Naive thymus-derived CD8-positive, alpha-beta T cell (primary cell): Measurements from ENCODE around the gene TMPRSS3. TPM values are rescaled to one million over a fixed set of nuclear protein-coding genes. Genes with fewer than 3 reads are reported as not detected.

Experiments used
- ATAC-seq, 2 donors: fragments of 150-1000 bp; cut with Tn5 transposase in 1 of 2; sonication (Bioruptor Pico), chemical (Tn5 transposase) in 1 of 2; 1 replicate in 1 of 2; 2 replicates in 1 of 2; pipeline ENCODE4 v1.10.0; 2021; ENCODE audit warnings: mild to moderate bottlenecking in 2 of 2, moderate library complexity in 2 of 2
- POLR2A ChIA-PET: fragments of 350-600 bp; sonication (Branson Sonifier 250); formaldehyde crosslinking; loops from one replicate; lab custom pipeline; 2021; ENCODE audit warnings: antibody characterized with exemption; lab: Charles Lee
- DNase-seq, 10 donors: peaks; one replicate each; pipeline versions ENCODE4 v3.0.0 to v3.0.0-alpha.2; 2020 to 2022
- H3K27ac Mint-ChIP-seq, 10 donors: one replicate each; pipeline ENCODE4 v1.8.0; 2020 to 2022; ENCODE audit warnings: mild to moderate bottlenecking in 10 of 10, mixed read lengths in 10 of 10, moderate library complexity in 4 of 10, inconsistent platforms in 1 of 10
- H3K27me3 Mint-ChIP-seq, 5 donors: one replicate each; pipeline ENCODE4 v1.8.0; 2021 to 2022; ENCODE audit warnings: mixed read lengths in 5 of 5
- H3K36me3 Mint-ChIP-seq, 3 donors: one replicate each; pipeline ENCODE4 v1.8.0; 2020 to 2022; ENCODE audit warnings: mixed read lengths in 3 of 3, mild to moderate bottlenecking in 2 of 3, inconsistent platforms in 1 of 3
- H3K4me1 Mint-ChIP-seq, 4 donors: one replicate each; pipeline ENCODE4 v1.8.0; 2021 to 2022; ENCODE audit warnings: mixed read lengths in 4 of 4
- H3K4me3 Mint-ChIP-seq, 10 donors: one replicate each; pipeline ENCODE4 v1.8.0; 2020 to 2022; ENCODE audit warnings: mild to moderate bottlenecking in 10 of 10, mixed read lengths in 10 of 10, moderate library complexity in 6 of 10, inconsistent platforms in 1 of 10
- H3K9me3 Mint-ChIP-seq, 9 donors: one replicate each; pipeline ENCODE4 v1.8.0; 2020 to 2022; ENCODE audit warnings: mixed read lengths in 9 of 9, mild to moderate bottlenecking in 3 of 9, inconsistent platforms in 1 of 9, moderate library complexity in 1 of 9
- polyA plus RNA-seq, 3 donors: library from polyadenylated mRNA; unstranded; fragments of 300-500 nt; fragmentation: Illumina TruSeq; gene quantifications; one replicate each; pipeline ENCODE4 v1.2.3, GENCODE V29; 2021
- total RNA-seq, 8 experiments: library from RNA in 2 of 8; stranded (reverse) in 2 of 8; gene quantifications; one replicate each; pipeline ENCODE4 v1.2.3 and lab custom pipeline; 2021 to 2026

The TMPRSS3 gene
- total and polyA plus RNA-seq, 5 experiments from 2014 or later, result 0.89 to 2.9 (median 1.8) TPM; not detected in 1

GRCh38 chr21:42378418-42378817 lies 17.4 kb downstream of the TMPRSS3 start:
- POLR2A ChIA-PET, result interaction anchor here (1.1 kb wide), 1 partner anchor 36 kb away, joined by 3 read pairs; no protein-coding TSS in a partner anchor
- H3K9me3 Mint-ChIP-seq, result peaks cover 0 to 15% (median 5%) of the 10 kb centered on the region in 9 donors
- H3K36me3 Mint-ChIP-seq, result peaks cover 0 to 9% (median 6%) of the 10 kb centered on the region in 3 donors
- peak overlapping the region in 1 of 10 donors; percentile 35 for H3K27ac Mint-ChIP-seq
- DNase-seq (no peak), ATAC-seq (no peak)
- no peak overlapping the region for H3K4me3 Mint-ChIP-seq
- peaks cover 10 to 18% (median 13%) of the 10 kb centered on the region in 4 donors for H3K4me1 Mint-ChIP-seq
- peaks cover 0 to 4% (median 2%) of the 10 kb centered on the region in 5 donors for H3K27me3 Mint-ChIP-seq

DNA sequence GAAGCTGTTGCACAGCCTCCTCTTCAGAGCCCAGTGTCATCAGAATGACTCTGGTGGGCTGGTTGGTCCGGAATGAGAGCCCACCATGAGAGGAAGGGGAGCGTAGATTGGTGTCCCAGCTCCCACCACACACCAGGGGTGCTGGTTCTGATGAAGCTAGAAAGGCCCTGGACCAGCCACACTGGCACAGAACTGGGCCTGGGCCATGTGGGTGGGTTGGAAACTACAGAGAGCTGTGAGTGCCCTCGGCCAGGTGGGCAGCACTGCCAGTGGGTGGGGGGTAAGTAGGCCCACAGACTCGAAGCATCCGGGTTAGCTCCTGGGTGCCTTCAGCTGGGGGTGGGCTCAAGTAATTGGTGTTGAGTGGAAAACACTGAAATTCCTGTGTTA lies 17.9 kb downstream of the TMPRSS3 start:
- ATAC-seq (no peak), DNase-seq (no peak)
- Mint-ChIP-seq H3K9me3 (peaks cover 0 to 15% (median 5%) of the 10 kb centered on the region in 9 donors), H3K27ac (peak overlapping the region in 2 of 10 donors; percentile 49 to 75), H3K4me3 (no peak overlapping the region), H3K36me3 (peaks cover 0 to 9% (median 6%) of the 10 kb centered on the region in 3 donors), H3K27me3 (peaks cover 0 to 4% (median 2%) of the 10 kb centered on the region in 5 donors), H3K4me1 (peaks cover 10 to 22% (median 17%) of the 10 kb centered on the region in 4 donors)
- POLR2A ChIA-PET, result no interaction called here

GRCh38 chr21:42377211-42377950 lies 18.5 kb downstream of the TMPRSS3 start:
- Mint-ChIP-seq H3K27me3 (peaks cover 0 to 4% (median 2%) of the 10 kb centered on the region in 5 donors), H3K27ac (peak overlapping the region in 4 of 10 donors; percentile 37 to 75 (median 58)), H3K4me1 (peaks cover 10 to 23% (median 18%) of the 10 kb centered on the region in 4 donors), H3K36me3 (peaks cover 0 to 9% (median 6%) of the 10 kb centered on the region in 3 donors), H3K9me3 (peaks cover 0 to 12% (median 2%) of the 10 kb centered on the region in 9 donors), H3K4me3 (no peak overlapping the region)
- DNase-seq (no peak), ATAC-seq (no peak)
- POLR2A ChIA-PET, result no interaction called here

GRCh38 chr21:42376338-42376982 lies 19.4 kb downstream of the TMPRSS3 start:
- DNase-seq, result no peak

GRCh38 chr21:42375966-42376337 lies 19.9 kb downstream of the TMPRSS3 start:
- POLR2A ChIA-PET, result no interaction called here
- peaks cover 0 to 4% (median 2%) of the 10 kb centered on the region in 5 donors for H3K27me3 Mint-ChIP-seq

More at GRCh38 chr21:42376338-42376982, 19.4 kb downstream of the TMPRSS3 start:
- Mint-ChIP-seq H3K27ac (peak overlapping the region in 1 of 10 donors; percentile 49), H3K9me3 (peaks cover 0 to 3% (median 0%) of the 10 kb centered on the region in 9 donors), H3K4me3 (no peak overlapping the region), H3K4me1 (peaks cover 8 to 27% (median 14%) of the 10 kb centered on the region in 4 donors), H3K36me3 (peaks cover 0 to 3% (median under 1%) of the 10 kb centered on the region in 3 donors), H3K27me3 (peaks cover 0 to 4% (median 2%) of the 10 kb centered on the region in 5 donors)
- POLR2A ChIA-PET, result interaction anchor here (0.5 kb wide), 1 partner anchor 22 kb away, joined by 4 read pairs; no protein-coding TSS in a partner anchor
- ATAC-seq, result no peak

GRCh38 chr21:42375506-42375905 lies 20.3 kb downstream of the TMPRSS3 start:
- H3K27ac Mint-ChIP-seq, result peak overlapping the region in 2 of 10 donors; percentile 34 to 59
- peaks cover 0 to 3% (median 0%) of the 10 kb centered on the region in 3 donors for H3K36me3 Mint-ChIP-seq
- peaks cover 0 to 4% (median 2%) of the 10 kb centered on the region in 5 donors for H3K27me3 Mint-ChIP-seq
- H3K4me1 Mint-ChIP-seq, result peaks cover 7 to 35% (median 13%) of the 10 kb centered on the region in 4 donors
- H3K4me3 Mint-ChIP-seq, result peak overlapping the region in 1 of 10 donors; percentile 40
- ATAC-seq (no peak), DNase-seq (no peak)
- H3K9me3 Mint-ChIP-seq, result peaks cover 0 to under 1% (median 0%) of the 10 kb centered on the region in 9 donors
- POLR2A ChIA-PET, result no interaction called here

More at GRCh38 chr21:42375966-42376337, 19.9 kb downstream of the TMPRSS3 start:
- Mint-ChIP-seq H3K9me3 (peaks cover 0 to 2% (median 0%) of the 10 kb centered on the region in 9 donors), H3K4me3 (no peak overlapping the region), H3K4me1 (peaks cover 7 to 32% (median 13%) of the 10 kb centered on the region in 4 donors), H3K36me3 (peaks cover 0 to 3% (median 0%) of the 10 kb centered on the region in 3 donors), H3K27ac (no peak overlapping the region)
- DNase-seq (no peak), ATAC-seq (no peak)

DNA sequence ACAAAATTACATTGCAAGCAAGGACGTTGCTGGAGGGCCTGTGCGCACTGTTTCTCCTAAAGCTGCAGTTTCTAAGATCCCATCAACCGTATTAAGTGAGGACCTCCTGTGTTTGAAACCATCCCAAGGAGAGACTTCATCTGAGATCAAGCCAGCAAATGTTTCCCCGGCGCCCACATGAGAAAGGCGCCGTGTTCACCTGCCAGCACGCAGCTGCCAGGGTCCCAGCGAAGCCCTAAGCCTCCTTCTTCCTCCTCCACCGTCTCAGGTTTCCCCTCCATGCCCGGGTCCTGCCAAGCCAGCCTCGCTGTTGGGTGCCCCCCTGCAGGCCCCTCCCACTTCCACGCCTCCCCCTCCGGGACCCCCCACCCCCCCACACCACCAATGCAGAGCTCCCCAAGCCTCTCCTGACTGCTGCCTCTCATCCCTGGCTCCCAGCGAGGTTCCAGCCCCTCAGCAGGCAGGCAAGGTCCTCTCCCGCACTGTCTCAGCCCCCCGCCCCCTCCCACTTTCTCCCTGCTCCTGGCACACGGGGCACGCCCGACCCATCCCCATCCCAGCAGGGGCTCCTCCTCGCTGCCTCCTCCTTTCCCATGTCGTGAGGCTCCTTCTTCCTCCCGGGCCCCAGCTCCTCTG lies 20.9 kb downstream of the TMPRSS3 start:
- peak overlapping the region in 2 of 10 donors; percentile 34 to 59 for H3K27ac Mint-ChIP-seq
- DNase-seq, result no peak
- POLR2A ChIA-PET, result no interaction called here
- peaks cover 0 to 4% (median 2%) of the 10 kb centered on the region in 5 donors for H3K27me3 Mint-ChIP-seq
- H3K4me1 Mint-ChIP-seq, result peaks cover 7 to 35% (median 12%) of the 10 kb centered on the region in 4 donors
- peak overlapping the region in 1 of 10 donors; percentile 40 for H3K4me3 Mint-ChIP-seq
- no peak for ATAC-seq
- peaks cover 0 to 3% (median 0%) of the 10 kb centered on the region in 3 donors for H3K36me3 Mint-ChIP-seq
- no peaks in the 10 kb centered on the region for H3K9me3 Mint-ChIP-seq

DNA sequence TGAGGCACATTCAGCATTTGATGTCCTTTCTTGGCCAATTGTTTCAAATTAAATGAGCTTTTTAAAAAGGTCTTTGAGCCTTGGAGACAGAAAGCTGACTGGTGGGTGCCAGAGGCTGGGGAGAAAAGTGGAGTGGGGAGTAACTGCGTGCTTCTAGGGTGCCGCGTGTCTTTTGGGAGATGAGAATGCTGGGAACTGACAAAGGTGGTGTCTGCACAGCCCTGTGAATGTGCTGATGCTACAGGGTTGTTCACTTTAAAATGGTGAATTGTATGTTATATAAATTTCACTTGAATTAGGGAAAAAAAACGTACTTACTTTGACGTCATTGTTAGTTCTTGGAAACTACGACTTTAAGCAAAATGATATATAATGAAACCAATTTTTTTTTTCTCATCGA lies 21.4 kb downstream of the TMPRSS3 start:
- POLR2A ChIA-PET, result no interaction called here
- Mint-ChIP-seq H3K27me3 (peaks cover 0 to 4% (median 2%) of the 10 kb centered on the region in 5 donors), H3K9me3 (no peaks in the 10 kb centered on the region), H3K36me3 (peaks cover 0 to 3% (median 0%) of the 10 kb centered on the region in 3 donors), H3K4me3 (peak overlapping the region in 1 of 10 donors; percentile 23), H3K27ac (peak overlapping the region in 3 of 10 donors; percentile 51 to 87 (median 65)), H3K4me1 (peaks cover 7 to 35% (median 11%) of the 10 kb centered on the region in 4 donors)
- no peak for ATAC-seq
- DNase-seq, result no peak

DNA sequence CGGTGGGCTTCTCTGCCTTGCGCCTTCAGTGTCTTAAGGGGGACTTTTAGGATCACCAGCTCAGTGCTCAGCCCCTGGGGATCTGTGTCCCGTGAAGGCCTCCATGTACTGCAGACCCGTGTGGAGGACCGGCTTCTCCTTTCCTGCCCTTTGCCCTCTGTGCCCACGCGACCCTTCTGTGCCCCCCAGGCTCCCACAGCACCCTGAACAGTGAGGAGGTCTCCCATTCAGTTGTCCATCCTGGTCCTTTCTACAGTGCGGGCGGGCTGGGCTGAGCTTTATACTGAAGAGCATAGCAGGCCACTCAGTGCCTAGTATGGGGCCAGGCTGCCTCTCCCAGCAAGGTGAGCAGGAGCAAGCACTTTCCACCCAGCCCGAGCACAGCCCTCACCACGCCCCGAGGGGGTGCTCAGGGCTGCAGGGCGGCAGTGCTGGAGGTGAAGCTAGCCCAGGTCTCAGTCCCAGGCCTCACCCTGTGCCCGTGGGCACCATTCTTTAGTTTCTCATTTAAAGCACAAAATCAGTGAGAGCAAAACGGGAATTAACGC lies 21.9 kb downstream of the TMPRSS3 start:
- Mint-ChIP-seq H3K4me3 (peak overlapping the region in 1 of 10 donors; percentile 23), H3K4me1 (peaks cover 7 to 35% (median 11%) of the 10 kb centered on the region in 4 donors), H3K36me3 (peaks cover 0 to 3% (median 0%) of the 10 kb centered on the region in 3 donors), H3K9me3 (no peaks in the 10 kb centered on the region), H3K27ac (peak overlapping the region in 1 of 10 donors; percentile 51), H3K27me3 (peaks cover 0 to 4% (median 2%) of the 10 kb centered on the region in 5 donors)
- POLR2A ChIA-PET, result interaction anchor here (1.1 kb wide), 1 partner anchor 13 kb away, joined by 4 read pairs; no protein-coding TSS in a partner anchor
- DNase-seq (no peak), ATAC-seq (no peak)

GRCh38 chr21:42373196-42373907 lies 22.5 kb downstream of the TMPRSS3 start:
- ATAC-seq (peak in 1 of 2 donors; percentile 39), DNase-seq (no peak)
- Mint-ChIP-seq H3K4me1 (peaks cover 7 to 35% (median 11%) of the 10 kb centered on the region in 4 donors), H3K27ac (peak overlapping the region in 6 of 10 donors; percentile 16 to 55 (median 24)), H3K27me3 (peaks cover 0 to 4% (median 2%) of the 10 kb centered on the region in 5 donors), H3K9me3 (no peaks in the 10 kb centered on the region), H3K36me3 (peaks cover 0 to 3% (median 0%) of the 10 kb centered on the region in 3 donors), H3K4me3 (peak overlapping the region in 1 of 10 donors; percentile 10)
- POLR2A ChIA-PET, result interaction anchor here (1.1 to 1.4 kb wide), 2 partner anchors 12 to 36 kb away, joined by 3 to 4 read pairs; no protein-coding TSS in a partner anchor
